H1 (cell line): Measurements from ENCODE around the gene NFE2L2. TPM values are rescaled to one million over a fixed set of nuclear protein-coding genes. Genes with fewer than 3 reads are reported as not detected.

Experiments
- CHD7 ChIP-seq: fragments of 300-600 bp; sonication (generic); IDR thresholded peaks from 2 replicates; pipeline ENCODE4 v1.7.1; 2012; ENCODE audit warnings: low read length, moderate library complexity, mild to moderate bottlenecking, inconsistent platforms; ENCODE audit not compliant: insufficient replicate concordance
- GABPA ChIP-seq: IDR thresholded peaks from 2 replicates; pipeline ENCODE4 v1.6.1; 2011; ENCODE audit warnings: mild to moderate bottlenecking, low read length, moderate library complexity, borderline replicate concordance; ENCODE audit not compliant: insufficient read depth
- HDAC2 ChIP-seq, 2 experiments: fragments of 300-600 bp in 1 of 2; sonication (generic) in 1 of 2; IDR thresholded peaks; 2 replicates each; pipeline ENCODE4 v1.6.1; 2011 to 2012; ENCODE audit warnings: low read depth in 2 of 2, low read length in 2 of 2, mild to moderate bottlenecking in 2 of 2, moderate library complexity in 2 of 2, borderline replicate concordance in 1 of 2, inconsistent platforms in 1 of 2
- MAFK ChIP-seq: IDR thresholded peaks from 2 replicates; pipeline ENCODE4 v1.6.1; 2012; ENCODE audit warnings: low read depth, mild to moderate bottlenecking, improper control_type of control experiment, low read length
- NANOG ChIP-seq: IDR thresholded peaks from 2 replicates; pipeline ENCODE4 v1.6.1; 2011; ENCODE audit warnings: low read length, low read depth, mild to moderate bottlenecking, inconsistent platforms; ENCODE audit not compliant: insufficient read depth, poor library complexity, severe bottlenecking
- NRF1 ChIP-seq: IDR thresholded peaks from 2 replicates; pipeline ENCODE4 v1.6.1; 2011; ENCODE audit warnings: mild to moderate bottlenecking, low read depth, low read length, improper control_type of control experiment
- SIN3A ChIP-seq, 2 experiments: IDR thresholded peaks in 1 of 2; conservative IDR thresholded peaks in 1 of 2; 2 replicates each; pipeline ENCODE4 v1.6.1; 2011 to 2012; ENCODE audit warnings: low read length in 2 of 2, improper control_type of control experiment in 1 of 2, low read depth in 1 of 2, mild to moderate bottlenecking in 1 of 2
- SP4 ChIP-seq: IDR thresholded peaks from 2 replicates; pipeline ENCODE4 v1.6.1; 2012; ENCODE audit warnings: low read length, inconsistent platforms
- TAF1 ChIP-seq: IDR thresholded peaks from 2 replicates; pipeline ENCODE4 v1.6.1; 2011; ENCODE audit warnings: mild to moderate bottlenecking, low read depth, low read length
- TAF7 ChIP-seq: optimal IDR thresholded peaks from 2 replicates; pipeline ENCODE3; 2011; ENCODE audit warnings: low read depth, mild to moderate bottlenecking, inconsistent platforms, low read length, moderate library complexity, borderline replicate concordance
- TBP ChIP-seq: IDR thresholded peaks from 2 replicates; pipeline ENCODE4 v1.6.1; 2011; ENCODE audit warnings: low read depth, low read length, improper control_type of control experiment
- polyA plus RNA-seq, 7 experiments: library from polyadenylated mRNA; depleted of rRNA in 3 of 7; stranded (reverse) in 5 of 7; unstranded in 2 of 7; fragments of >200 nt in 5 of 7; fragments of 200-250 nt in 2 of 7; gene quantifications; 1 replicate in 5 of 7; 2 replicates in 1 of 7; 4 replicates in 1 of 7; pipeline versions ENCODE4 v1.2.1 to v1.2.3, GENCODE V29; 2011 to 2013; ENCODE audit warnings: missing spikeins in 2 of 7, mixed read lengths in 2 of 7
- total RNA-seq: library from RNA; stranded (reverse); fragmentation: NEBNext Ultra II Directional; extraction: Animal tissue kit (Norgen Biotek cat#: 25700); gene quantifications from 2 replicates; pipeline ENCODE4 v1.2.1, GENCODE V29; 2021

NFE2L2 gene
- total and polyA plus RNA-seq, 2 of the 8 experiments (the other 6 are each of a cell fraction or from before 2014, with no cell fraction given) = 33.2 to 34.5 TPM

GRCh38 chr2:177302552-177302951 is 38.0 kb upstream of the NFE2L2 start (continued):
- TF ChIP-seq CHD7 (no peak), NANOG (no peak), NRF1 (no peak), TAF7 (no peak), TAF1 (no peak), SP4 (no peak), SIN3A (conservative IDR thresholded peaks at IDR 0.05 in 1 of 2, IDR thresholded peaks at IDR 0.05 in 1 of 2; ENCODE audit: low read depth in 1 of 2, low read length in 2 of 2) (no peak), HDAC2 (IDR thresholded peaks at IDR 0.05; ENCODE audit: borderline replicate concordance in 1 of 2, low read depth in 2 of 2, low read length in 2 of 2) (no peak), TBP (no peak), MAFK (no peak), GABPA (no peak)
